ENCODE data around the gene KIAA1755. TPM values are rescaled to one million over a fixed set of nuclear protein-coding genes. Genes with fewer than 3 reads are reported as not detected.
A peak's percentile ranks its signal among the peaks of the same experiment; 100 is the strongest.
"Not testable (repeated sequence)": the region's sequence is repeated elsewhere in the genome, so short reads cannot be mapped to it uniquely, and the experiment has no call there.

Gene KIAA1755
- total RNA-seq, 1 donor from 2014 or later = 7.9 TPM

- ATAC-seq (no peak), DNase-seq (ENCODE audit: missing footprints) (no peak)
- intact Hi-C loops (cut with DNase I) = loop anchor here (5.0 kb wide), 1 partner anchor 37 kb away; no protein-coding TSS in a partner anchor
Measured at GRCh38 chr20:38294076-38294591, 33.6 kb upstream of the KIAA1755 start.

- no peak for DNase-seq (ENCODE audit: missing footprints)
- no peak for ATAC-seq
- intact Hi-C loops (cut with DNase I) = loop anchor here (5.0 kb wide), 1 partner anchor 36 kb away; no protein-coding TSS in a partner anchor
Measured at GRCh38 chr20:38293491-38294065, 33.0 kb upstream of the KIAA1755 start.

DNA sequence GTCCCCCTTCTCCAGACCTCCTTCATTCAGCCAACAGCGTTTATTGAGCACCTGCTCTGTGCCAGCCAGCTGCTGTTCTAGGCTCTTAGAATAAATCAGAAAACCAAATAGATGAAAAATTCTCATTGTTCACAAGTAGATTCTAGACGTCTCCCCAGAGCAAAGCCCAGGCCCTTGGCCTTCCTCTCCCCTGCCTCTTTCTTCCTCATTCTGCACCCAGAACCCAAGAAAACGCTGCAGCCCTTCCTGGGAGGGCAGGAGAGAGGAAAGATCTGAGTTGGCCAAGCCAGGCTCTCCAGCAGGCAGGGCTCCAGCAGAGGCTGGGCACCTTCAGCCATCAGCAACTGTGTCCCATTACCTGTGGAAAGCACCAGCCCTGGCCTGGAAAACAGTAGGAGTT lies 31.4 kb upstream of the KIAA1755 start:
- intact Hi-C loops (cut with DNase I) = loop anchor here (5.0 kb wide), 1 partner anchor 35 kb away; no protein-coding TSS in a partner anchor
- DNase-seq (ENCODE audit: missing footprints) = no peak
- no peak for ATAC-seq

DNA sequence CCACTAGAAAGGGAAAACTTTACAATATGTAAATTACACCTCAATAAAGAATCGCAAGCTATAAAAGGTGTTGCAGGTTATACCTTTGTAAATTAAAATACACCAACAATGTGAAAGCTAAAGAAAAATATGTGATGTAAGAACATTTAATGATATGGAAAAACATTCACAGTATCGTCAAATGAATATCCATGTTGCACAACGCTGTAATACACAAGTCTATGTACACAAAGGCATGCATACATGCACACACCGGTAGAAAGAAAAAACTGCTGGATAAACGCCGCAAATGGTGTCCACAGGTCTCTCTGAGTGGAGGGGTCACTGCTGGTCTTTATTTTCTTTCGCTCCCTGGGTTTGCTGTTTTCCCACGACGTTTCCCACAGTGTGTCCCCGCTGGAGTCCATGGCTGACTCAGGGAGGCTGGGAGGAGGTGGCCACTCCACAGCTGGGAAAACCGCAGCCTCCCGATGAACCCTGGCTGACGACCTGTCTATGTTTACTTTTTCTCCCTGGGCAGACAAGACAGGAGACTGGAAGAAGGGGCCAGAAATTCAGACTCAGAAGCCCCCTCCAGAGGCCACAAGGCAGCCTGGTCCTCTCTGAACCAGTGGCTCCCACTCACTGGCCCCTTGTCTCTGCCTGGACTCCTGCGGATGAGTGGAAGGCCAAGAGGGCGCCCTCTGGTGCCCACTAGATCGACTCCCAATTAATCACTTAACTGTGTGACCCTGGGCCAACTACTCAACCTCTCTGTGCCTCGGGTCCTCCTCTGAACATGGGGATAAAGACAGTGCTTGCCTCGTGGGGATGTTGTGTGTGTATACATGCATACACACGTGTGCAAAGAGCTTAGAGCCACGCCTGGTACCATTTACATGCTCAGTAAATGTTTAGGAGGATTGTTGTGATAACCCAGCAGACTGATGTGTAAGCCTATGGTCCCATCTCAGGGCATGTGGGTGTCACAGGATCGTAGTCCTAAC lies 30.6 kb upstream of the KIAA1755 start:
- peak; percentile 65 for ATAC-seq
- intact Hi-C loops (cut with DNase I) = loop anchor here (5.0 kb wide), 1 partner anchor 34 kb away; no protein-coding TSS in a partner anchor

DNA sequence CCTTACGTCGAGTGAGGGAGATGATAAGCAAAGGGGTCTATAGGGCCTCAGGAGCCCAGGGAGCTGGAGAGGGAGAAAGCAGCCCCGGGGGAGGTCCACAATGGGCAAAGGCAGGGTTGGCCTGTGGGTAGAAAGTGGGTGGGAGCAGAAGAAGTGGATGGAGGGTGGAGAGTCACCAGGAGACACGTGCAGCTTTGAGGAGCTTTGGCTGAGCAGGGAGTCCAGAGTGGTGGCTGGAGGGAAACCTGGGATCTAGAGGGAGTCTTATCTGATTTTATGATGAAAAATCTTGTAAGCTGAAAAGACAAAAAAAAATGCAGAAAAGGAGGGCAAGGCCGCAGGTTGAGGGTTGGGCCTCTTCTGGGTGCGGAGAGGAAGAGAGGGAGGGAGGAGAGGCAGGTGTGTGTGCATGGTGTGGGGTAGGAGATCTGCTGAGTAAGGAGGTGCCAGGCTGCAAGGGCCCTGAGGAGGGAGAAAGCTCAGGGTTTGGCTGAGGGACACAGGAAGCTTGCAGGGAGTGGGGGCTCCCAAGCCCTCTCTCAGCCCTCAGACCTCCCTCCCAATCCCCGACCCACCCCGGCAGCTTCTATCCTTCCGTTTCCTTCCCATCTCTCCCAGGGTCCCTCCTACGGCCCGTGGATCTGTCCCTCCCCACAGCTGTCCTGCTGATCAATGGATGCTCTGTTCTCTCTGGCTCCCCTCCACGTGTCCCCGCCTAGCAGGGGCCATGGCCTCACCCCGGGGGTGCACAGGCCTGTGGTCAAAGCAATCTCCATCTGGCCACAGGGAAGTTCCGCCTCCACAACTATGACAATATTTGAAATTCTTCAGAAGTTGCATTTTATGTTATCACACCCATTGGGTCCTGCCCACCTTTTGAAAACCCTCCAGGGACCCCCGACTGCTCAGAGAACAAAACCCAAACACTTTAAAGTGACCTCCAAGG lies 26.3 kb upstream of the KIAA1755 start:
- intact Hi-C loops (cut with DNase I) = no loop called here
- peak; percentile 88 for ATAC-seq
- DNase-seq (ENCODE audit: missing footprints) = no peak

More for the DNA sequence above, 30.6 kb upstream of the KIAA1755 start:
- DNase-seq (ENCODE audit: missing footprints) = no peak

GRCh38 chr20:38284893-38285444 lies 24.4 kb upstream of the KIAA1755 start:
- no peak for ATAC-seq
- intact Hi-C loops (cut with DNase I) = no loop called here
- no peak for DNase-seq (ENCODE audit: missing footprints)

DNA sequence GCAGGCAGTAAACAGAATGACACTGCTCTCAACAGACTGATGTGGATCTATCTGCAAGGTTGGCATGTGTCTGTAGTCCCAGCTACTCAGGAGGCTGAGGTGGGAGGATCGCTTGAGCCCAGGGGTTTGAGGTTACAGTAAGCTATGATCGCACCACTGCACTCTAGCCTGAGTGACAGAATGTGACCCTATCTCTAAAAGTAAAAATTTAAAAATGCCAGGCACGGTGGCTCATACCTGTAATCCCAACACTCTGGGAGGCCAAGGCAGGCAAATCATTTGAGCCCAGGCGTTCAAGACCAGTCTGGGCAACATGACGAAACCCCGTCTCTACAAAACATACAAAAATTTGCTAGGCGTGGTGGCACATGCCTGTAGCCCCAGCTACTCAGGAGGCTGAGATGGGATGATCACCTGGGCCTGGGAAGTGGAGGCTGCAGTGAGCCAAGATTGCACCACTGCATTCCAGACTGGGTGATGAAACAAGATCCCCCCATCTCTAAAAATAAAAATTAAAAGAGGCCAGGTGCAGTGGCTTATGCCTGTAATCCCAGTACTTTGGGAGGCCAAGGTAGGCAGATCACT lies 23.6 kb upstream of the KIAA1755 start:
- intact Hi-C loops (cut with DNase I); DNase-seq (ENCODE audit: missing footprints); ATAC-seq: not testable (repeated sequence)

DNA sequence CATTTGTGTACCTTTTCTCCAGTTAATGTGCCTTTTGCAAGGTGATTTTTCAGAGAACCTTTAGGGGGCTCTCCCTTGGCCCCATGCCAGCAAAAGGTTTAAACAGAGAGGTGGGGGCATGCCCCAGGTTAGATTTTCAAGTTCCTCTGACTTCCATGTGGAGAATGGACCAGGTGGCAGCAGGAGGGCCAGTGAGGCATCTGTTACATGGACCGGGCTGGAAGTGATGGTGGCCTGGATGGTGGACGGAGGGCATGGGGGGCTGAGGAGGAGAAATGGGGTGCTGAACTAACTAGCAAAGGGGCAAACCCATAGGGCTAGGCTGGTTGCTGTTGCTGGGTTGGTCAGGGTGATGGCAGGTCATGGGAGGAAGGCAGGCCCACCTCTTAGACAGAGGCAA lies 22.7 kb upstream of the KIAA1755 start:
- intact Hi-C loops (cut with DNase I) = no loop called here
- ATAC-seq (no peak), DNase-seq (ENCODE audit: missing footprints) (no peak)

DNA sequence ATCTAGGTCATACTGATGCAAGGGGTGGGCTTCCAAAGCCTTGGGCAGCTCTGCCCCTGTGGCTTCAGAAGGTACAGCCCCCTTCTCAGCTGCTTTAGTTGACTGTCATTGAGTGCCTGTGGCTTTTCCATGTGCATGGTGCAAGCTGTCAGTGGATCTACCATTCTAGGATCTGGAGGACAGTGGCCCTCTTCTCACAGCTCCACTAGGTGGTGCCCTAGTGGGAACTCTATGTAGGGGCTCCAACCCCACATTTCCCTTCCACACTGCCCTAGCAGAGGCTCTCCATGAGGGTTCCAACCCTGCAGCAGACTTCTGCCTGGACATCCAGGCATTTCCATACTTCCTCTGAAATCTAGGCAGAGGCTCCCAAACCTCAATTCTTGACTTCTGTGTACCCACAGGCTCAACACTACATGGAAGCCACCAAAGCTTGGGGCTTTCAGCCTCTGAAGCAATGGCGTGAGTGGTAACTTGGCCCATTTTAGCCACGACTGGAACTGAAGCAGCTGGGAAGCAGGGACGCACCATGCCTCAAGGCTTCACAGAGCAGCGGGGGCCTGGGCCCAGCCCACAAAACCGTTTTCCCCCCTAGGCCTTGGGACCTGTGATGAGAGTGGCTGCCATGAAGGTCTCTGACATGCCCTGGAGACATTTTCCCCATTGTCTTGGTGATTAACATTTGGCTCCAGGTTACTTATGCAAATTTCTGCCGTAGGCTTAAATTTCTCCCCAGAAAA lies 20.8 kb upstream of the KIAA1755 start:
- intact Hi-C loops (cut with DNase I); ATAC-seq; DNase-seq (ENCODE audit: missing footprints): not testable (repeated sequence)

- no peak for ATAC-seq
- intact Hi-C loops (cut with DNase I) = no loop called here
- DNase-seq (ENCODE audit: missing footprints) = no peak
Measured at GRCh38 chr20:38278763-38279162, 18.2 kb upstream of the KIAA1755 start.

DNA sequence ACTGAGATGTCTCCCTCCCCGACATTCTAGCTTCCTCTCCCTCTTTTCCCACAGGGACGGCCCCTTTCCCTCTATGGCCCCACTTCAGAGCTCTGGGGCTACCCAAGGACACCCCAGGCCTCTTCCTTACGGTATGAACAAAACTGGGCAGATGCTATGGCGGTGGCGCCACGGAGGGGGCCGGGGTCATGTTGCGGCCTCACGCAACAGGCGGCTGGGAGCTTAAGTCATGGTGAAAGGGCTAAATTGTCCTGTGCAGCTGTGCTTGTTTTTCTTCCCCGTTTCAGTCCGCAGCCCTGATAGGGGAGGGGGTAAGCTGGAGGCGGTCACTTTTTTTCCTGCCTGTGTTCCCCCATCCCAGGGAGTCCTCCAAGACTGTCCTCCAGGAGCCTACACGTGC lies 17.6 kb upstream of the KIAA1755 start:
- no peak for ATAC-seq
- intact Hi-C loops (cut with DNase I) = no loop called here
- no peak for DNase-seq (ENCODE audit: missing footprints)

- ATAC-seq (no peak), DNase-seq (ENCODE audit: missing footprints) (no peak)
- intact Hi-C loops (cut with DNase I) = no loop called here
Measured at GRCh38 chr20:38277691-38278090, 17.2 kb upstream of the KIAA1755 start.

DNA sequence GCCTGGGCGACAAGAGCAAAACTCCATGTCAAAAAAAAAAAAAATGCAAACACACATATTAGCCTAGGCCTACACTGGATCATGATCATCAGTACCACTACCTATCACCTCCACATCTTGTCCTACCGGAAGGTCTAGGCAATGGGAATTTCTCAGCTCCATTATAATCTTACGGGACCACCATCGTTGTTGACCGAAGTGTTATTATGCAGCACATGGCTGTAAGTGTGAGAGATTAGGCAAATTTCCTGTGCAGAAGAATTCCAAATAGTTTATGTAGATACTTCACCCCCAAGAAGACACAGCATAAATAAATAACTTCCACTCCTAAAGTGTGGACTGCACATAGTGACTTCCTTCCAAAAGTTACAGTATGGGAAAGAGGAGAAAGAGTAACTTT lies 16.8 kb upstream of the KIAA1755 start:
- DNase-seq (ENCODE audit: missing footprints) (no peak), ATAC-seq (no peak)
- intact Hi-C loops (cut with DNase I) = no loop called here

DNA sequence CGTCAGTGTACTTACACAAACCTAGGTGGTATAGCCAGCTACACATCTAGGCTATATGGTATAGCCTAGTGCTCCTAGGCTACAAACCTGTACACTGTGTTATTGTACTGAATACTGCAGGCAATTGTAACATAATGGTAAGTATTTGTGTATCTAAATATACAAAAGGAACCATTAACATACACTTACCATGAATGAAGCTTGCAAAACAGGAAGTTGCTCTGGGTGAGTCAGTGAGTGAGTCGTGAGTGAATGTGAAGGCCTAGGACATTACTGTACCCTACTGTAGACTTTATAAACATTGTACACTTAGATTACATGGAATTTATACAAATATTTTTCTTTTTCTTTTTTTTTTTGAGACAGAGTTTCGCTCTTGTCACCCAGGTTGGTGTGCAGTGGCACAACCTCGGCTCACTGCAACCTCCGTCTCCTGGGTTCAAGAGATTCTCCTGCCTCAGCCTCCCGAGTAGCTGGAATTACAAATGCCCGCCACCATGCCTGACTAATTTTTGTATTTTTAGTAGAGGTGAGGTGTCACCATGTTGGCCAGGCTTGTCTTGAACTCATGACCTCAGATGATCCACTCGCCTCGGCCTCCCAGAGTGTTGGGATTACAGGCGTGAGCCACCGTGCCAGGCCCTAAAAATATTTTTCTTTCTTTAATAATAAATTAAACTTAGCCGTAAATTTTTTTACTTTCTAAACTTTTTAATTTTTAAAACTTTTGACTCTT lies 15.4 kb upstream of the KIAA1755 start:
- no peak for DNase-seq (ENCODE audit: missing footprints)
- intact Hi-C loops (cut with DNase I) = no loop called here
- ATAC-seq = no peak

DNA sequence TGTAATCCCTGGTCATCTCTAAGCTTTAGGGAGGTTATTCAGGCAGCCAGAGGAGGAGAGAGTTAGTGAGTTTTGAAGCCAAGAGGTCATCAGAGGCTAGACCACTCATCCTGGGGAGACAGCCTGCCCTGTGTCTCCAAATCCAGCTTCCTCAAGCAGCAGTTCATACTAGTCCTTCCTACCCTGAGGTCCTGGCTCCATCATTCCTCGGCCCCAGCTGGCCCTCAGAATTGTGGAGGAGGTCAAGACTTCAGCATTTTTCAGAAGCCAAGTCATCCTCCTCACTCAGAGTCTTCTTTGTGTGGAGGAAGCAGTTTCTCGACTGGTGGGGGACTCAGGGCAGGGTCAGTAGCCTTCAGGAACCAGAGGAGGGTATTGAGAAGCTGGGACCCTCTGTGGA lies 12.4 kb upstream of the KIAA1755 start:
- no peak for DNase-seq (ENCODE audit: missing footprints)
- intact Hi-C loops (cut with DNase I) = no loop called here
- no peak for ATAC-seq

DNA sequence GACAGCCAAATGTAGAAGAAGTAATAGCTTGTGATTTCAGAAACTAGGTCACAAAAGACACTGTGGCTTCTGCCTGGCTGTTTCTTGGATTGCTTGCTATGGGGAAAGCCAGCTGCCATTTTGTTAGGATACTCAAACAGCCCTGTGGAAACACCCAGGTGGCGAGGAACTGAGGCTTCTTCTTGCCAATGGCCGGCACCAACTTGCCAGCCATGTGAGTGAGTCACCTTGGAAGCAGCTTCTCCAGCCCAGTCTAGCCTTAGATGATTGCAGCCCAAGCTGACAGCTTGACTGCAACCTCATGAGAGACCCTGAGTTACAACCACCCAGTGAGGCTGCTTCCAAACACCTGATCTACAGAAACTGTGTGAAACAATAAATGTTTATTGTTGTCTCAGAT lies 11.9 kb upstream of the KIAA1755 start:
- ATAC-seq = no peak
- intact Hi-C loops (cut with DNase I) = no loop called here

More for the DNA sequence above, 11.9 kb upstream of the KIAA1755 start:
- DNase-seq (ENCODE audit: missing footprints) = no peak
